NCI-H345 (cell line): ENCODE measurements around the gene NOLC1.
A peak's percentile ranks its signal among the peaks of the same experiment; 100 is the strongest.

ENCODE experiments used
- DNase-seq: peaks from one replicate; lab custom pipeline; 2025; lab: John Stamatoyannopoulos, UW

NOLC1 gene

GRCh38 chr10:102121739-102122372 lies 30.3 kb upstream of the NOLC1 start:
- no peak for DNase-seq

GRCh38 chr10:102122450-102122849 lies 29.7 kb upstream of the NOLC1 start:
- DNase-seq: no peak

GRCh38 chr10:102123223-102123622 lies 29.0 kb upstream of the NOLC1 start:
- DNase-seq: no peak

- peak; percentile 40 for DNase-seq
These were observed 20.7 kb upstream of the NOLC1 start for GRCh38 chr10:102131286-102132170.

- DNase-seq: no peak
These were observed 20.0 kb upstream of the NOLC1 start for GRCh38 chr10:102132193-102132562.

GRCh38 chr10:102132563-102133372 lies 19.4 kb upstream of the NOLC1 start, which contains the start of gene PPRC1:
Gene PPRC1 (plus strand): TSS chr10:102133040. CDS start chr10:102133069, 29 bp downstream.
- peak; percentile 95 for DNase-seq

GRCh38 chr10:102133373-102134195 lies 18.6 kb upstream of the NOLC1 start:
- DNase-seq: peak; percentile 25

GRCh38 chr10:102134416-102134815 lies 17.8 kb upstream of the NOLC1 start:
- DNase-seq: no peak

GRCh38 chr10:102135956-102136526 lies 16.1 kb upstream of the NOLC1 start:
- DNase-seq: peak; percentile 68

GRCh38 chr10:102139281-102140110 lies 12.7 kb upstream of the NOLC1 start:
- no peak for DNase-seq

GRCh38 chr10:102140218-102140617 lies 12.0 kb upstream of the NOLC1 start:
- DNase-seq: no peak

- DNase-seq: no peak
These were observed 11.2 kb upstream of the NOLC1 start for GRCh38 chr10:102140913-102141540.

- no peak for DNase-seq
These were observed 10.5 kb upstream of the NOLC1 start for GRCh38 chr10:102141583-102142107.

GRCh38 chr10:102146971-102147428 lies 5.2 kb upstream of the NOLC1 start:
- no peak for DNase-seq

GRCh38 chr10:102147561-102147960 lies 4.6 kb upstream of the NOLC1 start:
- DNase-seq: no peak

GRCh38 chr10:102148275-102148674 lies 3.9 kb upstream of the NOLC1 start:
- DNase-seq: no peak

GRCh38 chr10:102150970-102151773 lies 1.0 kb upstream of the NOLC1 start:
- no peak for DNase-seq

GRCh38 chr10:102152545-102152890 lies 329 bp downstream of the NOLC1 start:
- DNase-seq: no peak
